Right lobe of liver (tissue), 6 donors: ENCODE results near the gene TNFRSF14. TPM values are rescaled to one million over a fixed set of nuclear protein-coding genes. Genes with fewer than 3 reads are reported as not detected.

ENCODE experiments used
- ATAC-seq, 4 donors: fragments of 200-7000 bp; cut with Tn5 transposase; one replicate each; pipeline ENCODE4 v1.9.1; 2020; ENCODE audit warnings: mild to moderate bottlenecking in 4 of 4, moderate library complexity in 4 of 4
- DNase-seq, 3 donors: peaks; one replicate each; pipeline ENCODE4 v3.0.0-alpha.2; 2020
- H3K27ac ChIP-seq, 3 donors: fragments of 200-600 bp; one replicate each; pipeline ENCODE4 v1.8.0; 2022
- H3K27me3 ChIP-seq, 2 donors: fragments of 200-600 bp; one replicate each; pipeline ENCODE4 v1.8.0; 2022
- H3K36me3 ChIP-seq, 4 donors: fragments of 200-600 bp; sonication (generic) in 1 of 4; one replicate each; pipeline versions ENCODE4 v1.5.1 to v1.8.0; 2017 to 2022; ENCODE audit warnings: control low read depth in 1 of 4
- H3K4me1 ChIP-seq, 4 donors: fragments of 200-600 bp; sonication (generic) in 1 of 4; one replicate each; pipeline versions ENCODE4 v1.5.1 to v1.8.0; 2017 to 2022; ENCODE audit warnings: control low read depth in 1 of 4
- H3K4me3 ChIP-seq, 3 donors: fragments of 200-600 bp; one replicate each; pipeline ENCODE4 v1.8.0; 2022
- H3K9me3 ChIP-seq, 4 donors: fragments of 200-600 bp; sonication (generic) in 1 of 4; one replicate each; pipeline versions ENCODE4 v1.5.1 to v1.8.0; 2017 to 2022; ENCODE audit warnings: control low read depth in 1 of 4
- POLR2A ChIP-seq: fragments of 450-650 bp; IDR thresholded peaks from one replicate; pipeline ENCODE4 v1.6.1; 2017; ENCODE audit warnings: antibody characterized with exemption, mild to moderate bottlenecking
- WGBS: methylation state at CpG from one replicate; pipeline ENCODE4 v1.1.6; 2018; ENCODE audit warnings: low coverage, low lambda C conversion rate; ENCODE audit not compliant: insufficient coverage; ENCODE audit errors: missing lambda C conversion rate; 5-methylcytosine and 5-hydroxymethylcytosine counted together
- intact Hi-C, 2 donors: fragments of 100-400 bp; cut with DNase I; formaldehyde crosslinking; loops; one replicate each; pipeline versions ENCODE4 v1.11.2 to v1.14.1; 2022
- total RNA-seq, 6 experiments: library from RNA; depleted of rRNA in 2 of 6; stranded (reverse); fragments of >200 nt in 2 of 6; fragmentation: NEBNext Ultra II Directional in 3 of 6; extraction: Animal tissue kit (Norgen Biotek cat#: 25700) in 3 of 6; gene quantifications; one replicate each; pipeline versions ENCODE4 v1.1.0 to v1.2.4, GENCODE V29; 2016 to 2023
- TF ChIP-seq, protein P1 (sequence below), 4 donors: fragments of 200-600 bp in 3 of 4; fragments of 450-650 bp in 1 of 4; IDR thresholded peaks; one replicate each; pipeline versions ENCODE4 v1.5.1 to v1.8.0; 2016 to 2022; ENCODE audit warnings: antibody characterized with exemption in 4 of 4, mild to moderate bottlenecking in 2 of 4
- donor health status: DM: no; HTN: yes; CAD: no.
- donor health status: DM: no; HTN: no; CAD: no.
- donor health status: DM: no; HTN: no; CAD: no.
- donor health status: DM: no; HTN: yes; CAD: no.
- donor health status: DM: no; HTN: yes; CAD: no.

TNFRSF14 gene
- total RNA-seq, 6 experiments from 2014 or later, result 31.0 to 54.8 (median 41.1) TPM

DNA sequence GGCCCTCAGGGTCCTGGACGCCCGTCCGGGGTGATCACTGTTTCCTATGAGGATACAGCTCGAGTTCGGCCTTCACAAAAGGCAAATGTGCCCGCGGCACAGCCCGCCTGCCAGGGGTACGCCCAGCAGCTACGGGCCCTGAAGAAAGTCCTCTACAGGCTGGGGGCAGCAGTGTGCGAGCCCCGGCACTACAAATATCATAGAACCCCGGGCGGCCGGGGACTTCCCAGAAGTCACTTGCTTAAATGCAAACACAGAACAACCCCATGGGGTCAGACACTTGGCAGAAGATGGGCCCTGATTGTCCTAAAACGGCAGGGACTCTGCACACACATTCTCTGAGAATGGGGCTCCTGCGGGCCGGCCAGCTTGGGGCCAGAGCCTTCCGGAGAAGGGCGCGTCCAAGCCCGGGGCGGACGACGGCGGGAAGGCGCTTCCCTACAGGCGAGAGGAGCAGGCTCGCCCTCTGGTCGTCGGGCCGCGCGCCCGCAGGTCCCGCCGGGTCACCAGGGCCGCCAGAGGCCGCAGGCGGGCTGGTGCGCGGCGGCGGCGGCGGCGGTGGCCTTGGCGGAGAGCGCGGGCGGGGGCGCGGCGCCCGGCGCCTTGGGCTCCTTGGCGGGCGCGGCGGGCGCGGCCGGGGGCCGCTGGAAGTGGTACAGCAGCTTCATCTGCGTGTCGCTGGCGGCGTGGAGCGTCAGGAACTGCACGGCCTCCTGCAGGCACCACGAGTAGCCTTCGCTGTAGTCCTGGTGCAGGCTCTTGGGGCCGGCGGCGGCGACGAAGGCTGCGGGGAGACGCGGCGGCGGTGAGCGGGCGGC lies 27.0 kb upstream of the TNFRSF14 start:
- H3K9me3 ChIP-seq, result no peaks in the 10 kb centered on the region
- H3K36me3 ChIP-seq, result no peaks in the 10 kb centered on the region
- no peak for TF ChIP-seq POLR2A
- TF ChIP-seq, protein P1, sequence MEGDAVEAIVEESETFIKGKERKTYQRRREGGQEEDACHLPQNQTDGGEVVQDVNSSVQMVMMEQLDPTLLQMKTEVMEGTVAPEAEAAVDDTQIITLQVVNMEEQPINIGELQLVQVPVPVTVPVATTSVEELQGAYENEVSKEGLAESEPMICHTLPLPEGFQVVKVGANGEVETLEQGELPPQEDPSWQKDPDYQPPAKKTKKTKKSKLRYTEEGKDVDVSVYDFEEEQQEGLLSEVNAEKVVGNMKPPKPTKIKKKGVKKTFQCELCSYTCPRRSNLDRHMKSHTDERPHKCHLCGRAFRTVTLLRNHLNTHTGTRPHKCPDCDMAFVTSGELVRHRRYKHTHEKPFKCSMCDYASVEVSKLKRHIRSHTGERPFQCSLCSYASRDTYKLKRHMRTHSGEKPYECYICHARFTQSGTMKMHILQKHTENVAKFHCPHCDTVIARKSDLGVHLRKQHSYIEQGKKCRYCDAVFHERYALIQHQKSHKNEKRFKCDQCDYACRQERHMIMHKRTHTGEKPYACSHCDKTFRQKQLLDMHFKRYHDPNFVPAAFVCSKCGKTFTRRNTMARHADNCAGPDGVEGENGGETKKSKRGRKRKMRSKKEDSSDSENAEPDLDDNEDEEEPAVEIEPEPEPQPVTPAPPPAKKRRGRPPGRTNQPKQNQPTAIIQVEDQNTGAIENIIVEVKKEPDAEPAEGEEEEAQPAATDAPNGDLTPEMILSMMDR (IDR thresholded peaks at IDR 0.05), result peak in 2 of 4 donors; percentile 5 to 33
- intact Hi-C loops, result no loop called here
- peaks cover 0 to 58% (median 31%) of the 10 kb centered on the region in 4 donors for H3K4me1 ChIP-seq
- DNase-seq, result peak; percentile 66 to 83 (median 70)
- 0% methylated on average over 1 of the region's 84 CpGs for WGBS
- no peaks in the 10 kb centered on the region for H3K27me3 ChIP-seq
- H3K4me3 ChIP-seq, result peak overlapping the region in 2 of 3 donors; percentile 26 to 28
- ATAC-seq, result peak; percentile 5 to 45 (median 25)
- H3K27ac ChIP-seq, result peak overlapping the region; percentile 22 to 80 (median 65)

DNA sequence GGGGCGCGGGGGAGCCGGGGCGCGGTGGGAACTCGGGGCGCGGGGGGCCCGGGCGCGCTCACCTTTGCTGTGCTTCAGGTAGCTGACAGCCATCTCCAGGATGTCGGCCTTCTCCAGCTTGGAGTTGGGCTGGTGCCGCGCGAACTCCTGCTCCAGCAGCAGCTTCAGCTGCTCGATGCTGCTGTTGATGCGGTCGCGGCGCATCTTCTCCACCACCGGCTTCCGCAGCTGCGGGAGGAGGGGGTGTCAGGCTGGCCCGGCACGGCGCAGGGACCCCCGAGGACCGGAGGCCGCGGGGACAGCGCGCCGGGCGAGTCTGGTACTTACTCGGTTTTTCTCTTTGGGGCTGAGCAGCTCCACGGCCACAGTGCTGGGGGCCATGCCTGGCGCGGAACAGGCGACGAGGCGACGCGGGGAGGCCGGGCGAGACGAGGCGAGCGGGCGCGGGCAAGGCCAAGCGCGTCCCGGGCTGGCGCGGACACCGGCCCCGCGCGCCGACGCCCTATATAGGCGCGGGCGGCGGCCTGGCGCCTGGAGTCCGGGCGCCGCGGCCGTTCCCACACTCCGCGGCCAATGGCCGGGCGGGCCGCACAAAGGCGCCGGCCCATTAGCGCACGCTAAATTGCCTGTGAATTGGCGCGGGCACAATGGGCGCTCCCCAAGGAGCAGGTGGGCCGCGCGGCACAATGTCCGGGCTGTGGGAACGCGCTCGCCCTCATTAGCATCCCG lies 26.2 kb upstream of the TNFRSF14 start, which contains the start of gene HES5:
TSS of gene HES5 (minus strand) at position 480 of the 729 bp plus-strand sequence. CDS start at position 381, 99 bp downstream.
- 5% methylated on average over 12 of the region's 91 CpGs for WGBS
- intact Hi-C loops, result no loop called here
- Histone ChIP-seq H3K27ac (peak within 1 kb of the TSS; percentile 22 to 80 (median 65)), H3K4me1 (peaks cover 0 to 50% (median 25%) of the 10 kb centered on the region in 4 donors), H3K27me3 (no peaks in the 10 kb centered on the region), H3K9me3 (no peaks in the 10 kb centered on the region), H3K36me3 (no peaks in the 10 kb centered on the region), H3K4me3 (peak within 1 kb of the TSS in 2 of 3 donors; percentile 26 to 28)
- DNase-seq (no peak), ATAC-seq (no peak)
- TF ChIP-seq, protein P1 (IDR thresholded peaks at IDR 0.05), result no peak
- no peak for TF ChIP-seq POLR2A

DNA sequence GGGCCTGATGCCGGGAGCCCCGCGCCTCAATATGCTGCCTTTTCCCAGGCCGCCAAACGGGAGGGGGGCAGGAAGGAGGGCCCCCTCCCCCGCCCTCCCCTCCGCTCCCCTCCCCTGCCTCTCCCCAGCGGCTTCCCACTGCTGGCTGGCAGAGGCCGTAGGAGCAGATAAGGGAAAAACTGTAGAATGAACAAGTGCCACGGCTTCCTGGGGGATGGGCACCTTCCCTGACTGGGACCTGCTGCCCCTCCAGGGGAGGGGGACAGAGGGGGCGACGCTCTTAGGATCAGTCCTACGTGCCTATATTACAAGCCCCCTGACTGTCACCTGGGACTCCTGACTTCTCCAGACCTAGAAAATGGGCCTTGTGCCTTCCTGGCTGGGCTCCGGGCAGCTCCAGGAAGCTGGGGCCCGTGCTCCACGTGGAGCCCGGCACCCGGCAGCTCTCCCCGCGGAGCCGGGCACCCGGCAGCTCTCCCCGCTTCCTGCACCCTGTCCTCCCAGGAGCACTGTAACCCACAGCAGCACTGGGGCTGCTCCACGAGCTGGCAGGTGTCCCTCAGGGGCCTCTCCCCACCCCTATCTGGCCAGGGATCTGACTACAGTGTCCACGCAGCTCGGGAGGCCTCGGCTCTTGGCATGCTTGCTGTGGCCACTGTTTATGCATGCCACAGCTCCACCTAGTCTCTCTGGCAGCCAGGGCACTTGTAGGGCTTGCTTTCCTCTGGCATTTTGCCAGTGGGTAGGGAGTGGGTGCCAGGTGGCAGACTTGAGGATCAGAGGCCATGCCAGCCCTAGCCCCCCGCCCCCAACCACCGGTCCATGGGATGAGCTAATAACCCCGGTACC lies 25.4 kb upstream of the TNFRSF14 start:
- DNase-seq (peak in 1 of 3 donors; percentile 67), ATAC-seq (peak in 1 of 4 donors; percentile 4)
- H3K27ac ChIP-seq, result no peak overlapping the region
- intact Hi-C loops, result no loop called here
- WGBS, result 100% methylated on average over 1 of the region's 30 CpGs
- H3K27me3 ChIP-seq, result no peaks in the 10 kb centered on the region
- no peaks in the 10 kb centered on the region for H3K36me3 ChIP-seq
- TF ChIP-seq, protein P1 (IDR thresholded peaks at IDR 0.05), result peak in 1 of 4 donors; percentile 26
- TF ChIP-seq POLR2A, result no peak
- H3K4me1 ChIP-seq, result peaks cover 0 to 45% (median 19%) of the 10 kb centered on the region in 4 donors
- H3K9me3 ChIP-seq, result no peaks in the 10 kb centered on the region
- peak overlapping the region in 2 of 3 donors; percentile 23 to 26 for H3K4me3 ChIP-seq
